CD14-positive monocyte (primary cell): ENCODE measurements around the gene KCNC3. TPM values are rescaled to one million over a fixed set of nuclear protein-coding genes. Genes with fewer than 3 reads are reported as not detected.
A peak's percentile ranks its signal among the peaks of the same experiment; 100 is the strongest.

ENCODE experiments used
- DNase-seq, 3 donors: peaks; one replicate each; pipeline ENCODE4 v3.0.0-alpha.2; 2011 to 2022
- H2AFZ ChIP-seq: 2 replicates; pipeline ENCODE4 v1.6.0; 2012; ENCODE audit warnings: mild to moderate bottlenecking, low read depth, low read length, inconsistent platforms; ENCODE audit not compliant: insufficient read depth, poor library complexity, severe bottlenecking
- H3K27ac ChIP-seq, 2 donors: 1 replicate in 1 of 2; 2 replicates in 1 of 2; pipeline ENCODE4 v1.5.1; 2012 to 2013; ENCODE audit warnings: low read length in 2 of 2, control low read depth in 1 of 2, inconsistent platforms in 1 of 2, low read depth in 1 of 2, mild to moderate bottlenecking in 1 of 2
- H3K27me3 ChIP-seq, 2 donors: one replicate each; pipeline versions ENCODE4 v1.6.0 to v1.6.1; 2011 to 2013; ENCODE audit warnings: low read length in 2 of 2; ENCODE audit not compliant: control insufficient read depth in 2 of 2, insufficient read depth in 2 of 2
- H3K36me3 ChIP-seq, 2 donors: replicated peaks in 1 of 2; 1 replicate in 1 of 2; 2 replicates in 1 of 2; pipeline versions ENCODE4 v1.5.1 to v1.6.1; 2012 to 2013; ENCODE audit warnings: low read length in 2 of 2, control low read depth in 1 of 2, inconsistent platforms in 1 of 2, mild to moderate bottlenecking in 1 of 2; ENCODE audit not compliant: insufficient read depth in 2 of 2, control insufficient read depth in 1 of 2
- H3K4me1 ChIP-seq, 2 donors: 1 replicate in 1 of 2; 2 replicates in 1 of 2; pipeline versions ENCODE4 v1.5.1 to v1.6.1; 2012 to 2013; ENCODE audit warnings: low read length in 2 of 2, control low read depth in 1 of 2, inconsistent platforms in 1 of 2, mild to moderate bottlenecking in 1 of 2, moderate library complexity in 1 of 2; ENCODE audit not compliant: insufficient read depth in 2 of 2, control insufficient read depth in 1 of 2
- H3K4me2 ChIP-seq: replicated peaks from 2 replicates; pipeline ENCODE3; 2012; ENCODE audit warnings: low read length, moderate library complexity, mild to moderate bottlenecking; ENCODE audit not compliant: poor library complexity, severe bottlenecking; ENCODE audit errors: extremely low read depth
- H3K4me3 ChIP-seq, 3 experiments: fragments of 200-600 bp in 1 of 3; sonication (generic) in 1 of 3; replicated peaks in 1 of 3; 1 replicate in 2 of 3; 2 replicates in 1 of 3; pipeline ENCODE4 v1.5.1; 2011 to 2013; ENCODE audit warnings: low read length in 3 of 3, mild to moderate bottlenecking in 3 of 3, control low read depth in 2 of 3, low read depth in 2 of 3, inconsistent platforms in 1 of 3, moderate library complexity in 1 of 3
- H3K79me2 ChIP-seq: 2 replicates; pipeline ENCODE4 v1.6.0; 2012; ENCODE audit warnings: mild to moderate bottlenecking, control low read depth, inconsistent platforms, low read length, moderate library complexity; ENCODE audit not compliant: insufficient read depth
- H3K9ac ChIP-seq: 2 replicates; pipeline ENCODE4 v1.6.0; 2017; ENCODE audit warnings: low read length, mild to moderate bottlenecking; ENCODE audit not compliant: insufficient read depth, poor library complexity, severe bottlenecking
- H3K9me3 ChIP-seq, 2 donors: replicated peaks in 1 of 2; 1 replicate in 1 of 2; 2 replicates in 1 of 2; pipeline versions ENCODE4 v1.5.1 to v1.6.1; 2012 to 2013; ENCODE audit warnings: low read length in 2 of 2, control low read depth in 1 of 2; ENCODE audit not compliant: control insufficient read depth in 1 of 2, insufficient read depth in 1 of 2
- H4K20me1 ChIP-seq: 2 replicates; pipeline ENCODE4 v1.6.0; 2012; ENCODE audit warnings: mild to moderate bottlenecking, low read length, control low read depth, moderate library complexity; ENCODE audit not compliant: insufficient read depth
- H3K27ac Mint-ChIP-seq, 7 donors: one replicate each; pipeline ENCODE4 v1.8.0; 2020; ENCODE audit warnings: mild to moderate bottlenecking in 7 of 7, mixed read lengths in 7 of 7, moderate library complexity in 6 of 7, inconsistent platforms in 2 of 7
- H3K27me3 Mint-ChIP-seq, 3 donors: one replicate each; pipeline ENCODE4 v1.8.0; 2021 to 2022; ENCODE audit warnings: low read depth in 3 of 3, mild to moderate bottlenecking in 3 of 3, mixed read lengths in 3 of 3, moderate library complexity in 3 of 3, inconsistent platforms in 1 of 3
- H3K36me3 Mint-ChIP-seq, 2 donors: one replicate each; pipeline ENCODE4 v1.8.0; 2020; ENCODE audit warnings: mixed read lengths in 2 of 2, inconsistent platforms in 1 of 2, mild to moderate bottlenecking in 1 of 2
- H3K4me1 Mint-ChIP-seq: one replicate; pipeline ENCODE4 v1.8.0; 2020; ENCODE audit warnings: mild to moderate bottlenecking, mixed read lengths
- H3K4me3 Mint-ChIP-seq, 2 donors: one replicate each; pipeline ENCODE4 v1.8.0; 2020; ENCODE audit warnings: mild to moderate bottlenecking in 2 of 2, mixed read lengths in 2 of 2, moderate library complexity in 1 of 2
- H3K9me3 Mint-ChIP-seq, 7 donors: one replicate each; pipeline ENCODE4 v1.8.0; 2020 to 2022; ENCODE audit warnings: mixed read lengths in 7 of 7, mild to moderate bottlenecking in 6 of 7, moderate library complexity in 6 of 7, inconsistent platforms in 2 of 7
- WGBS: methylation state at CpG from one replicate; pipeline ENCODE4 v1.1.5; 2013; ENCODE audit warnings: missing lambda C conversion rate; ENCODE audit not compliant: insufficient coverage; 5-methylcytosine and 5-hydroxymethylcytosine counted together
- intact Hi-C, 2 donors: fragments of 100-400 bp; cut with micrococcal nuclease; formaldehyde crosslinking; loops; one replicate each; pipeline versions ENCODE4 v1.15.0 to v1.15.1; 2023
- polyA plus RNA-seq, 3 donors: library from polyadenylated mRNA; depleted of rRNA in 1 of 3; unstranded in 2 of 3; stranded (reverse) in 1 of 3; fragments of 300-500 nt in 2 of 3; fragments of >200 nt in 1 of 3; fragmentation: Illumina TruSeq in 2 of 3; gene quantifications; 1 replicate in 2 of 3; 2 replicates in 1 of 3; pipeline ENCODE4 v1.2.3, GENCODE V29; 2012 to 2021
- TF ChIP-seq, protein P1 (sequence below): fragments of 200-600 bp; IDR thresholded peaks from one replicate; pipeline ENCODE4 v1.8.0; 2022; ENCODE audit warnings: antibody characterized with exemption, mild to moderate bottlenecking

KCNC3 gene
- polyA plus RNA-seq, 3 donors: 0.04 to 23.6 TPM; not detected in 1

DNA sequence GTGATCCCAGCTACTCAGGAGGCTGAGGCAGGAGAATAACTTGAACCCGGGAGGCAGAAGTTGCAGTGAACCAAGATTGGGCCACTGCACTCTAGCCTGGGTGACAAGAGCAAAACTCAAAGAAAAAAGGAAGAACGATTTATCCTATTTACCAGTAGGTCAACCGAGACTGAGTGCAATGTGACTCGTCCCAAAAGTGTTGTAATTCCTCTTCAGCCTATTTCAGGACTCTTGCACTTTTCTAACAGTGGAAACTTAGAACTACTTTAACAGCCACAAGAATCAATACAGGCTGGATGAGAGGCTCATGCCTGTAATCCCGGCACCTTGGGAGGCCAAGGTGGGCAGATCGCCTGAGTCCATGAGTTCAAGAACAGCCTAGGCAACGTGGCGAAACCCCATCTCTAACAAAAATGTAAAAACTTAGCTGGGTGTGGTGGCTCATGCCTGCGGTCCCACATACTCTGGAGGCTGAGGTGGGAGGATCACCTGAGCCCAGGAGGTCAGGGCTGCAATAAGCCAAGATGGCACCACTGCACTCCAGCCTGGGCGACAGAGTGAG, 42.8 kb upstream of the KCNC3 start:
- H3K4me3 Mint-ChIP-seq: no peak overlapping the region
- H3K4me2 ChIP-seq: no peak overlapping the region
- DNase-seq: peak in 2 of 3 donors; percentile 51 to 60
- peaks cover 0 to 5% (median 2%) of the 10 kb centered on the region in 3 donors for H3K27me3 Mint-ChIP-seq
- no peaks in the 10 kb centered on the region for H3K36me3 ChIP-seq
- intact Hi-C loops: no loop called here
- H3K4me1 ChIP-seq: peaks cover 32 to 38% of the 10 kb centered on the region in 2 donors
- H3K27ac Mint-ChIP-seq: peak overlapping the region; percentile 31 to 91 (median 82)
- H2AFZ ChIP-seq: no peak overlapping the region
- WGBS: 21% methylated on average over 4 of the region's 10 CpGs
- H3K9ac ChIP-seq: no peak overlapping the region
- H3K27me3 ChIP-seq: no peaks in the 10 kb centered on the region
- no peaks in the 10 kb centered on the region for H3K9me3 ChIP-seq
- no peak overlapping the region for H3K4me3 ChIP-seq
- peak overlapping the region; percentile 64 for H3K27ac ChIP-seq
- H3K36me3 Mint-ChIP-seq: peaks cover 0 to under 1% of the 10 kb centered on the region in 2 donors
- peaks cover 25% of the 10 kb centered on the region for H3K4me1 Mint-ChIP-seq
- peaks cover 2% of the 10 kb centered on the region for H4K20me1 ChIP-seq
- H3K9me3 Mint-ChIP-seq: peaks cover 0 to 2% (median 0%) of the 10 kb centered on the region in 7 donors
- TF ChIP-seq, protein P1, sequence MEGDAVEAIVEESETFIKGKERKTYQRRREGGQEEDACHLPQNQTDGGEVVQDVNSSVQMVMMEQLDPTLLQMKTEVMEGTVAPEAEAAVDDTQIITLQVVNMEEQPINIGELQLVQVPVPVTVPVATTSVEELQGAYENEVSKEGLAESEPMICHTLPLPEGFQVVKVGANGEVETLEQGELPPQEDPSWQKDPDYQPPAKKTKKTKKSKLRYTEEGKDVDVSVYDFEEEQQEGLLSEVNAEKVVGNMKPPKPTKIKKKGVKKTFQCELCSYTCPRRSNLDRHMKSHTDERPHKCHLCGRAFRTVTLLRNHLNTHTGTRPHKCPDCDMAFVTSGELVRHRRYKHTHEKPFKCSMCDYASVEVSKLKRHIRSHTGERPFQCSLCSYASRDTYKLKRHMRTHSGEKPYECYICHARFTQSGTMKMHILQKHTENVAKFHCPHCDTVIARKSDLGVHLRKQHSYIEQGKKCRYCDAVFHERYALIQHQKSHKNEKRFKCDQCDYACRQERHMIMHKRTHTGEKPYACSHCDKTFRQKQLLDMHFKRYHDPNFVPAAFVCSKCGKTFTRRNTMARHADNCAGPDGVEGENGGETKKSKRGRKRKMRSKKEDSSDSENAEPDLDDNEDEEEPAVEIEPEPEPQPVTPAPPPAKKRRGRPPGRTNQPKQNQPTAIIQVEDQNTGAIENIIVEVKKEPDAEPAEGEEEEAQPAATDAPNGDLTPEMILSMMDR: no peak
- H3K79me2 ChIP-seq: peaks cover under 1% of the 10 kb centered on the region

DNA sequence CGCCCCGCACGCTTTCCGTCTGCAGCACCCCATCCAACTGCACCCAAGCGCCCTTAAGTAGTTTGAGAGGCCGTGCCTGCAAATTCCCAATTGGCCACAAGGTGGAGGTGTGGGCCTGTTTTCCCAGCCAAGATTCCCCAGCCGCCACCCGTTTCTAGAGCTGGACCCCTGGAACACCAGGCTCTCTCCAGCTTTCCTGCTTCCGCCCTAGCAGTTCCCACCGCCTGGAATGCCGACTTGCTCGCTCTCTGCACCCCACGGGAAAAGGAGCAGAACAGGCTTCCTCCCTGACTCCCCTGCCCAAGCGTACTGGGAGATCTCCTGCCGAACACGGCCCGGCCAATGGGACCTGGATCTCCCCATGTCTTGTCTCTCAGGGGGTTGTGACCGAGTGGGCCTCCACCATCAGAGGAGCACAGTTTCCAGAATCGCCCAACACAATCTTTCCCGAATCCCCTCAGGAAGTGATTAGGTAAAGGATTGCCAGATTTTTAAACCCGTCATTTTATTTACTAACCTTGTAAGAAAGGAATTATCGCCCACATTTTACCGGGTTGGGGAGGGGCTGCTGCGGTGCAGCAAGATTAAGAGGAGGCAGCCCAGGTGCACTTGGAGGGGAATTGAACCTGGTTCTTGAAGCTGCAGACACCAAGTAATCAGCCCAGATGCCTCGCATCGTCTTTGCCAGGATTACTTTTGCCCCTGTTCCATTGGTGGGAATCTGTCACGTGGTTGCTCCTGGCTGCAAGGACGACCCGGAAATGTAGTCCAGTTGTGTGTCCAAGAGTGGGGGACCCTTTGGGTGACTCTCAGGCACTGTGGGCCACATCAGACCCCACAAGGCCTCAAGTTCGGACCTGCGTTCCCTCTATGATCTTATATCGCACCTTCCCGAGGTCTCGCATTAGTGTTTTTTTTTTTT, 39.7 kb upstream of the KCNC3 start:
- peak overlapping the region; percentile 77 to 98 (median 91) for H3K27ac Mint-ChIP-seq
- peaks cover 0 to 8% (median 2%) of the 10 kb centered on the region in 3 donors for H3K27me3 Mint-ChIP-seq
- H3K9me3 ChIP-seq: no peaks in the 10 kb centered on the region
- no peaks in the 10 kb centered on the region for H4K20me1 ChIP-seq
- no peaks in the 10 kb centered on the region for H3K36me3 ChIP-seq
- H3K4me3 Mint-ChIP-seq: peak overlapping the region; percentile 96 to 99
- under 1% methylated on average over 22 of the region's 34 CpGs for WGBS
- H3K36me3 Mint-ChIP-seq: no peaks in the 10 kb centered on the region
- TF ChIP-seq, protein P1: peak; percentile 93
- H3K9me3 Mint-ChIP-seq: no peaks in the 10 kb centered on the region
- peak overlapping the region; percentile 53 to 90 (median 67) for H3K4me3 ChIP-seq
- peaks cover 26 to 29% of the 10 kb centered on the region in 2 donors for H3K4me1 ChIP-seq
- peak overlapping the region; percentile 6 to 79 for H3K27ac ChIP-seq
- intact Hi-C loops: loop anchor here (1.0 to 5.0 kb wide), 5 partner anchors 43 to 193 kb away; no protein-coding TSS in a partner anchor
- no peaks in the 10 kb centered on the region for H3K27me3 ChIP-seq
- peaks cover 29% of the 10 kb centered on the region for H3K4me1 Mint-ChIP-seq
- DNase-seq: peak; percentile 70 to 87 (median 87)
- peak overlapping the region; percentile 99 for H3K4me2 ChIP-seq
- H3K79me2 ChIP-seq: no peaks in the 10 kb centered on the region
- H3K9ac ChIP-seq: peak overlapping the region; percentile 68
- H2AFZ ChIP-seq: peak overlapping the region; percentile 94
